Measurements from ENCODE around the gene MYO19. TPM values are rescaled to one million over a fixed set of nuclear protein-coding genes. Genes with fewer than 3 reads are reported as not detected.

The MYO19 gene
- total RNA-seq, 2 donors from 2014 or later = 49.4 to 56.4 TPM

GRCh38 chr17:36481829-36482228, 52.8 kb downstream of the MYO19 start:
- intact Hi-C loops (cut with DNase I) = loop anchor here (2.0 to 10.0 kb wide), 2 partner anchors 337 to 513 kb away; no protein-coding TSS in a partner anchor
- 76% methylated on average over 7 of the region's 7 CpGs for WGBS

GRCh38 chr17:36475346-36475970, 59.2 kb downstream of the MYO19 start:
- DNase-seq (ENCODE audit: low spot score) = no peak
- Histone ChIP-seq H3K4me3 (no peak overlapping the region), H3K4me1 (replicated peaks) (no peaks in the 10 kb centered on the region), H3K36me3 (no peaks in the 10 kb centered on the region), H3K27me3 (replicated peaks; ENCODE audit: insufficient read depth) (peaks cover 2% of the 10 kb centered on the region), H3K9me3 (no peaks in the 10 kb centered on the region), H3K27ac (no peak overlapping the region)
- 60% methylated on average over 4 of the region's 4 CpGs for whole genome bisulfite sequencing
- intact Hi-C loops (cut with DNase I) = no loop called here
- TF ChIP-seq POLR2A (IDR thresholded peaks at IDR 0.05) (no peak), CTCF (IDR thresholded peaks at IDR 0.05) (no peak), POLR2AphosphoS5 (IDR thresholded peaks at IDR 0.05) (no peak)

More at GRCh38 chr17:36481829-36482228, 52.8 kb downstream of the MYO19 start:
- H3K9me3 ChIP-seq = no peaks in the 10 kb centered on the region
- H3K27ac ChIP-seq = no peak overlapping the region
- H3K4me1 ChIP-seq (replicated peaks) = no peaks in the 10 kb centered on the region
- no peaks in the 10 kb centered on the region for H3K36me3 ChIP-seq
- TF ChIP-seq CTCF (IDR thresholded peaks at IDR 0.05) (no peak), POLR2A (IDR thresholded peaks at IDR 0.05) (no peak), POLR2AphosphoS5 (IDR thresholded peaks at IDR 0.05) (no peak)
- DNase-seq (ENCODE audit: low spot score) = no peak
- H3K4me3 ChIP-seq = no peak overlapping the region
- no peaks in the 10 kb centered on the region for H3K27me3 ChIP-seq (replicated peaks; ENCODE audit: insufficient read depth)

- 51% methylated on average over 7 of the region's 7 CpGs for WGBS
- Histone ChIP-seq H3K9me3 (no peaks in the 10 kb centered on the region), H3K36me3 (no peaks in the 10 kb centered on the region), H3K27me3 (replicated peaks; ENCODE audit: insufficient read depth) (peaks cover 2% of the 10 kb centered on the region), H3K27ac (no peak overlapping the region), H3K4me3 (no peak overlapping the region), H3K4me1 (replicated peaks) (no peaks in the 10 kb centered on the region)
- TF ChIP-seq POLR2A (IDR thresholded peaks at IDR 0.05) (no peak), POLR2AphosphoS5 (IDR thresholded peaks at IDR 0.05) (no peak), CTCF (IDR thresholded peaks at IDR 0.05) (no peak)
- intact Hi-C loops (cut with DNase I) = no loop called here
- DNase-seq (ENCODE audit: low spot score) = no peak
These were observed 60.1 kb downstream of the MYO19 start for GRCh38 chr17:36474571-36474970.

- no peaks in the 10 kb centered on the region for H3K36me3 ChIP-seq
- H3K9me3 ChIP-seq = no peaks in the 10 kb centered on the region
- DNase-seq (ENCODE audit: low spot score) = no peak
- intact Hi-C loops (cut with DNase I) = no loop called here
- H3K27ac ChIP-seq = no peak overlapping the region
- no peak overlapping the region for H3K4me3 ChIP-seq
- H3K4me1 ChIP-seq (replicated peaks) = no peaks in the 10 kb centered on the region
- peaks cover 2% of the 10 kb centered on the region for H3K27me3 ChIP-seq (replicated peaks; ENCODE audit: insufficient read depth)
- TF ChIP-seq POLR2AphosphoS5 (IDR thresholded peaks at IDR 0.05) (no peak), POLR2A (IDR thresholded peaks at IDR 0.05) (no peak), CTCF (IDR thresholded peaks at IDR 0.05) (no peak)
These were observed 64.2 kb downstream of the MYO19 start for GRCh38 chr17:36470499-36470898.

GRCh38 chr17:36469733-36470132, 64.9 kb downstream of the MYO19 start:
- Histone ChIP-seq H3K27me3 (replicated peaks; ENCODE audit: insufficient read depth) (peaks cover 10% of the 10 kb centered on the region), H3K27ac (no peak overlapping the region), H3K4me1 (replicated peaks) (no peaks in the 10 kb centered on the region), H3K9me3 (no peaks in the 10 kb centered on the region), H3K4me3 (no peak overlapping the region), H3K36me3 (no peaks in the 10 kb centered on the region)
- WGBS = 75% methylated on average over 7 of the region's 7 CpGs
- TF ChIP-seq CTCF (IDR thresholded peaks at IDR 0.05) = no peak
- no peak for TF ChIP-seq POLR2AphosphoS5 (IDR thresholded peaks at IDR 0.05)
- no peak for TF ChIP-seq POLR2A (IDR thresholded peaks at IDR 0.05)
- intact Hi-C loops (cut with DNase I) = loop anchor here (10.0 kb wide), 1 partner anchor 335 kb away; no protein-coding TSS in a partner anchor
- no peak for DNase-seq (ENCODE audit: low spot score)
